Measurements from ENCODE around the gene MGAT4A.

Gene MGAT4A

GRCh38 chr2:98728088-98728718 is 2.7 kb downstream of the MGAT4A start:
- peak in 1 of 5 experiments; percentile 67 for DNase-seq

DNA sequence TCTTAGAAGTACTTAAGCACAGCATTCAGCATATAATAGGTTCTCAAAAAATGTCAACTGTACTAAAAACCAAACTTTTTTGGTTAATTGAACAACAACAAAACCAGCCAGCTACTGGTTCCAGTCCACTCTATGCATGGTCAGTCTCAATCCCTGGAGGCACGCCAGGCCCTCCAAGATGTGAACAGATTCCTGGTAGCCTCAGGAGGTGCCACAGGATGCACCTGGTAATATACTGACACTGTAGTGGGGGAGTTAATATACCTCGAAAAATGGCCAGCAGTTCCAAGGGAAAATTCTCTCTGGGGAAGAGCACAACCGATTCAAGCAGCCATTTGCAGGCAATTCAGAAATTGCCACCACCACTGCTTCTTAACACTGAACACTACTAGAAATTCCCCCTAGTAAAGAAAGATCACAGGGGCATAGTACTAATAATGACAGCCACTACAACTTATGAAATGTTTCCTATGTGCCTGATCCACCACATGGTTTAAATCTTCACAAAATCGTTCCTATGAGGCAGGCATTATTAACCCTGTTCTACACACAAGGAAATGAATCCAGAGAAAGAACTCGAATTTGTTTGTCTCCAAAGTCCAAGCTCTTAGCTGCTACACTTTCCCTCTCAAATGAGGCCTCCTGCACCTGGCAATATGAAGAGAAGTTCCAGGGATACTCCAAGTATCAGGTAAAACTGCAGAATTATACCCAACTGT is 3.4 kb downstream of the MGAT4A start:
- no peak for DNase-seq

- no peak for DNase-seq
Observed at GRCh38 chr2:98726735-98727368, 4.1 kb downstream of the MGAT4A start.

GRCh38 chr2:98726205-98726604 is 4.7 kb downstream of the MGAT4A start:
- DNase-seq, result peak in 1 of 5 experiments; percentile 38

DNA sequence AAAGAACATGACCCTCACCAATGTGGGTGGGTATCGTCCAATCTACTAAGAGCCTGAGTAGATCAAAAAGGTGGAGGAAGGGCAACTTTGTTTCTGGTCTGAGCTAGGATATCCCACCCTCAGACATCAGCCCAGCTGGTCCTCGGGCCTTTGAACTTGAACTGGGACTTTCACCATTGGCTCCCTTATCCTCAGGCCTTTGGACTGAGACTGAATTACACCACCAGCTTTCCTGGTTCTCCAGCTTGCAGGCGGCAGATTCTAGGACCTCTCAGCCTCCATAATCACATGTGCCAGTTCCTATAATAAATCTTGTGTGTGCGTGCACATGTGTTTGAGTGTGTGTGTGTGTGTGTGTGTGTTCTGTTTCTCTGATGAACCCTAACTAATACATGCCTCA is 10.6 kb downstream of the MGAT4A start:
- DNase-seq, result no peak

DNA sequence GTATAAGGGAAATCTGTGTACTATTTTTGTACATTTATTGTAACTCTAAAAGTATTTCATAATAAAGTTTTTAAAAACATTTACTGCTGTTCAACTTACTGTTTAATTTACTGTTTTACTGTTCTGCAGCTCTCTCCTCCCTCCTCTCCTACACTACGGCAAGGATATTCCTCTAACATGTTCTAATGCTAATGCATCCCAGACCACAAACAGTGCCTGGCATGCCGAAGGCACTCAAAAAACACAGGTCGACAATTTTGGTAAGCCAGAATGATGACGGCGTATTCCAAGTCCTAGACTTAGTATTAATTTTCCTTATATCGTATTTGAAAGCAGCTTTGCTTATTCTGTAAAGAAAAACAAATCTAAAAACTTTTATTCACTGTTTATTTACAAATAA is 13.3 kb downstream of the MGAT4A start:
- no peak for DNase-seq

DNA sequence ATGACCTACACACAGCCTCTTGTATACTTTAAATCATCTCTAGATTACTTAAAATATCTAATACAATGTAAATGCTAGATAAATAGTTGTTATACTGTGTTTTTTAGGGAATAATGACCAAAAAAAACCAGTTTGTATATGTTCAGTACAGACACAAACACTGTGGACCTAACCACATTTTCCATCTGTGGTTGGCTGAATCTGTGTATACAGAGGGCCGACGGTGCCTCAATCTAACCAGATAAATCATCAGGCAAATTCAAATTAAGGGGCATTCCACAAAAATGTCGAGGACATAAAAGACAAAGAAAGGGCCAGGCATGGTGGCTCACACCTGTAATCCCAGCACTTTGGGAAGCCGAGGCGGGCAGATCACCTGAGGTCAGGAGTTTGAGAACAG is 14.1 kb downstream of the MGAT4A start:
- DNase-seq, result no peak

DNA sequence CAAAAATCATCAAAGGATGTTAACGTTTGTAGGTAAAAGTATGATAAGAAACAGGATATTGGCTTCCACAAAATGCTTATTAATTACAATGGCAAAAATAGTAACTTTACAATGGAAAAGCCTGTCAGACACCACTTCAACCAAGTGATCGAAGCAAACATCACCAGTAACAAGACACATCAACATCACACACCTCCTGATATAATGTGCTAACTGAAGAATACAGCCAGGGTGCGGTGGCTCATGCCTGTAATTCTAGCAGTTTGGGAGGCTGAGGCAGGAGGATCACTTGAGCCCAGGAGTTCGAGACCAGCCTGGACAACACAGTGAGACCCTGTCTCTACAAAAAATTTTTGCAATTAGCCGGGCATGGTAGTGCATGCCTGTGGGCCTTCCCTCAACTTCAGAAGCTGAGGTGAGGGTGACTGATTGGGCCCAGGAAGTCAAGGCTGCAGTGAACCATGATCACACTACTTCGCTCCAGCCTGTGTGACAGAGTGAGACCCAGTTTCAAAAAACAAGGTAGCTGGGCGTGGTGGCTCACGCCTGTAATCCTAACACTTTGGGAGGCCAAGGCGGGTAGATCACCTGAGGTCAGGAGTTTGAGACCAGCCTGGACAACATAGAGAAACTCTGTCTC is 15.0 kb downstream of the MGAT4A start:
- peak in 1 of 5 experiments; percentile 49 for DNase-seq

GRCh38 chr2:98713332-98714015 is 17.5 kb downstream of the MGAT4A start:
- no peak for DNase-seq

GRCh38 chr2:98712145-98712544 is 18.8 kb downstream of the MGAT4A start:
- no peak for DNase-seq

GRCh38 chr2:98711506-98711905 is 19.4 kb downstream of the MGAT4A start:
- no peak for DNase-seq

GRCh38 chr2:98710734-98711133 is 20.2 kb downstream of the MGAT4A start:
- no peak for DNase-seq

- no peak for DNase-seq
Observed at GRCh38 chr2:98709535-98709934, 21.4 kb downstream of the MGAT4A start.

GRCh38 chr2:98708396-98709186 is 22.3 kb downstream of the MGAT4A start:
- no peak for DNase-seq

GRCh38 chr2:98706591-98706990 is 24.3 kb downstream of the MGAT4A start:
- DNase-seq, result no peak

DNA sequence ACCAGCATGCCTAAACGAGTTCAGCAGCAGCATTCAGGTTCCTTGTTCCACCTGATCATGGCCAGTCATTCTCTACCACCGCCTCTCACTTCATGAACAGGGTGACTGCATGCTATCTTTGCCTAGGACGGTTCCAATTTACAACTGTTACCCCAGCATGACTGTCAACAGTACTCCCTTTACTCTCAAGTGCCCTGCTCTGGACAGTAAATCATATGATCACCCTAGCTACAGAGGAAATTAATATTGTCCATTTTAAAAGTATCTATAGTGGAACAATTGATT is 25.7 kb downstream of the MGAT4A start:
- DNase-seq, result no peak

GRCh38 chr2:98704499-98705332 is 26.2 kb downstream of the MGAT4A start:
- DNase-seq, result no peak

DNA sequence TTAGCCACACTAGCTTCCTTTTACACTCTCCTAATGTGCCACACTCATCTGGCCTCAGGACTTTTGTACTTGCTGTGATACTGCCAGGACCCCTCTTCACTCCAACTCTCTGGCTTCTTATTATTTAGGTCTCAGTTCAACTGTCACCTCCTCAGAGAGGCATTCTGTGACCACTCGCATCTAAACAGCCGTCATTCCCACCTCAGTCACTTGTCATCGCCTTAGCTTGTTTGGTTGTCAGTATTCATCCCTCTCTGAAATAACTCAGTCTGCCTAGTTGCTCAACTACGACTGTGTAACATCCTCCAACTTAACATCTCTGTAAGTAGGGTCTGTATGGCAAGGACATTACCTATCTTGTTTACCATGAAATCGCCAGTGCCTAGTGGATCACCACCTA is 27.2 kb downstream of the MGAT4A start:
- DNase-seq, result no peak

- no peak for DNase-seq
Observed at GRCh38 chr2:98702858-98703620, 27.9 kb downstream of the MGAT4A start.

GRCh38 chr2:98702127-98702802 is 28.7 kb downstream of the MGAT4A start:
- DNase-seq, result no peak

All from T-helper 2 cell (primary cell).